Neural progenitor cell (in vitro differentiated cells): ENCODE results near the gene KLF2. TPM values are rescaled to one million over a fixed set of nuclear protein-coding genes. Genes with fewer than 3 reads are reported as not detected.

Source experiments
- DNase-seq: peaks from one replicate; pipeline ENCODE4 v3.0.0-alpha.2; 2016; ENCODE audit warnings: low spot score
- H2AFZ ChIP-seq: fragments of 200-600 bp; sonication (generic); replicated peaks from 2 replicates; pipeline ENCODE4 v1.6.1; 2016; ENCODE audit warnings: antibody characterized with exemption
- H3F3A ChIP-seq: fragments of 200-600 bp; sonication (generic); 2 replicates; pipeline ENCODE4 v1.6.1; 2016; ENCODE audit warnings: antibody characterized with exemption, low read depth
- H3K27ac ChIP-seq: fragments of 200-600 bp; sonication (generic); 2 replicates; pipeline ENCODE4 v1.5.1; 2016; ENCODE audit warnings: mild to moderate bottlenecking
- H3K27me3 ChIP-seq: fragments of 200-600 bp; sonication (generic); 2 replicates; pipeline ENCODE4 v1.6.1; 2016; ENCODE audit warnings: mild to moderate bottlenecking, moderate library complexity
- H3K36me3 ChIP-seq: fragments of 200-600 bp; sonication (generic); 2 replicates; pipeline ENCODE4 v1.5.1; 2016
- H3K4me1 ChIP-seq: fragments of 200-600 bp; sonication (generic); 2 replicates; pipeline ENCODE4 v1.6.1; 2016; ENCODE audit warnings: mixed run types
- H3K4me2 ChIP-seq: fragments of 200-600 bp; sonication (generic); 2 replicates; pipeline ENCODE4 v1.6.1; 2016
- H3K4me3 ChIP-seq: fragments of 200-600 bp; sonication (generic); 2 replicates; pipeline ENCODE4 v1.5.1; 2016
- H3K79me2 ChIP-seq: fragments of 200-600 bp; sonication (generic); 2 replicates; pipeline ENCODE4 v1.6.1; 2016; ENCODE audit warnings: low read depth
- H3K9ac ChIP-seq: fragments of 200-600 bp; sonication (generic); 2 replicates; pipeline ENCODE4 v1.6.1; 2016
- H3K9me3 ChIP-seq: fragments of 200-600 bp; sonication (generic); 2 replicates; pipeline ENCODE4 v1.5.1; 2016; ENCODE audit warnings: low read depth
- H4K20me1 ChIP-seq: fragments of 200-600 bp; sonication (generic); 2 replicates; pipeline ENCODE4 v1.6.1; 2016; ENCODE audit warnings: low read depth
- H3K27ac Mint-ChIP-seq: 3 replicates; pipeline ENCODE4 v1.8.0; 2021; ENCODE audit warnings: mixed read lengths
- H3K27me3 Mint-ChIP-seq: 2 replicates; pipeline ENCODE4 v1.8.0; 2022; ENCODE audit warnings: low read depth, mild to moderate bottlenecking, inconsistent platforms, moderate library complexity, mixed read lengths; ENCODE audit not compliant: insufficient read depth
- H3K36me3 Mint-ChIP-seq: 3 replicates; pipeline ENCODE4 v1.8.0; 2021; ENCODE audit warnings: mixed read lengths
- H3K4me1 Mint-ChIP-seq: 3 replicates; pipeline ENCODE4 v1.8.0; 2021; ENCODE audit warnings: mixed read lengths
- H3K4me3 Mint-ChIP-seq: 3 replicates; pipeline ENCODE4 v1.8.0; 2021; ENCODE audit warnings: mild to moderate bottlenecking, moderate library complexity, mixed read lengths
- H3K9me3 Mint-ChIP-seq: 3 replicates; pipeline ENCODE4 v1.8.0; 2020; ENCODE audit warnings: mixed read lengths
- CTCF ChIP-seq: fragments of 200-600 bp; sonication (generic); IDR thresholded peaks from 2 replicates; pipeline ENCODE4 v1.5.1; 2017; ENCODE audit warnings: antibody characterized with exemption, mild to moderate bottlenecking
- EZH2 ChIP-seq: fragments of 200-600 bp; sonication (generic); IDR thresholded peaks from 2 replicates; pipeline ENCODE4 v1.6.1; 2017; ENCODE audit warnings: antibody characterized with exemption, mild to moderate bottlenecking, moderate library complexity
- EZH2phosphoT487 ChIP-seq: fragments of 200-600 bp; sonication (generic); IDR thresholded peaks from 2 replicates; pipeline ENCODE4 v1.6.1; 2017; ENCODE audit warnings: antibody characterized with exemption
- total RNA-seq: library from RNA; depleted of rRNA; stranded (reverse); fragments of >200 nt; gene quantifications from 2 replicates; pipeline ENCODE4 v1.2.3, GENCODE V29; 2015; ENCODE audit warnings: low replicate concordance

KLF2 gene
- total RNA-seq, 1 donor from 2014 or later: not detected

GRCh38 chr19:16373989-16374388, 49.4 kb downstream of the KLF2 start:
- peaks cover 29% of the 10 kb centered on the region for H3K36me3 Mint-ChIP-seq
- DNase-seq: no peak
- no peak for TF ChIP-seq EZH2phosphoT487
- no peak for TF ChIP-seq EZH2
- no peak for TF ChIP-seq CTCF
- no peak overlapping the region for H2AFZ ChIP-seq
- H3K9me3 Mint-ChIP-seq: no peaks in the 10 kb centered on the region
- no peak overlapping the region for H3K4me3 ChIP-seq
- no peak overlapping the region for H3K9ac ChIP-seq
- H3K4me1 Mint-ChIP-seq: no peaks in the 10 kb centered on the region
- H3F3A ChIP-seq: no peaks in the 10 kb centered on the region
- H3K4me3 Mint-ChIP-seq: no peak overlapping the region
- H3K9me3 ChIP-seq: no peaks in the 10 kb centered on the region
- no peaks in the 10 kb centered on the region for H3K27me3 ChIP-seq
- no peaks in the 10 kb centered on the region for H3K36me3 ChIP-seq
- no peak overlapping the region for H3K27ac ChIP-seq
- H4K20me1 ChIP-seq: peaks cover 10% of the 10 kb centered on the region
- H3K4me1 ChIP-seq: no peaks in the 10 kb centered on the region
- peak overlapping the region; percentile 50 for H3K27ac Mint-ChIP-seq
- peaks cover 5% of the 10 kb centered on the region for H3K27me3 Mint-ChIP-seq
- H3K79me2 ChIP-seq: no peaks in the 10 kb centered on the region
- no peak overlapping the region for H3K4me2 ChIP-seq

GRCh38 chr19:16374436-16374835, 49.8 kb downstream of the KLF2 start:
- Histone ChIP-seq H3K79me2 (no peaks in the 10 kb centered on the region), H3K27me3 (no peaks in the 10 kb centered on the region), H3K4me3 (no peak overlapping the region), H4K20me1 (peaks cover 10% of the 10 kb centered on the region), H3K9me3 (no peaks in the 10 kb centered on the region), H3K9ac (no peak overlapping the region), H3K4me2 (no peak overlapping the region), H3K36me3 (no peaks in the 10 kb centered on the region), H3F3A (no peaks in the 10 kb centered on the region), H3K4me1 (no peaks in the 10 kb centered on the region), H3K27ac (no peak overlapping the region), H2AFZ (no peak overlapping the region)
- Mint-ChIP-seq H3K27me3 (peaks cover 5% of the 10 kb centered on the region), H3K36me3 (peaks cover 29% of the 10 kb centered on the region), H3K27ac (no peak overlapping the region), H3K9me3 (no peaks in the 10 kb centered on the region), H3K4me3 (no peak overlapping the region), H3K4me1 (no peaks in the 10 kb centered on the region)
- no peak for DNase-seq
- TF ChIP-seq EZH2 (no peak), CTCF (no peak), EZH2phosphoT487 (no peak)

GRCh38 chr19:16375157-16375935, 50.7 kb downstream of the KLF2 start:
- Mint-ChIP-seq H3K4me1 (no peaks in the 10 kb centered on the region), H3K36me3 (peaks cover 29% of the 10 kb centered on the region), H3K9me3 (no peaks in the 10 kb centered on the region), H3K27ac (no peak overlapping the region), H3K4me3 (no peak overlapping the region), H3K27me3 (peaks cover 5% of the 10 kb centered on the region)
- H3F3A ChIP-seq: no peaks in the 10 kb centered on the region
- no peak overlapping the region for H3K27ac ChIP-seq
- H3K4me2 ChIP-seq: no peak overlapping the region
- H3K9ac ChIP-seq: no peak overlapping the region
- DNase-seq: no peak
- H3K36me3 ChIP-seq: no peaks in the 10 kb centered on the region
- H3K27me3 ChIP-seq: no peaks in the 10 kb centered on the region
- no peak overlapping the region for H2AFZ ChIP-seq
- TF ChIP-seq CTCF (no peak), EZH2 (no peak), EZH2phosphoT487 (no peak)
- H3K9me3 ChIP-seq: no peaks in the 10 kb centered on the region
- H3K4me1 ChIP-seq: no peaks in the 10 kb centered on the region
- H3K4me3 ChIP-seq: no peak overlapping the region
- no peaks in the 10 kb centered on the region for H3K79me2 ChIP-seq
- H4K20me1 ChIP-seq: peaks cover 10% of the 10 kb centered on the region
